ENCODE measurements around the gene PAQR5. TPM values are rescaled to one million over a fixed set of nuclear protein-coding genes. Genes with fewer than 3 reads are reported as not detected.

PAQR5 gene
- polyA plus RNA-seq, 1 experiment: 2.8 TPM

- no peak for TF ChIP-seq CTCF (IDR thresholded peaks at IDR 0.05; ENCODE audit: insufficient read depth, low read depth, low read length)
- peak; percentile 78 for DNase-seq (ENCODE audit: low read depth)
- CTCF ChIA-PET: interaction anchor here (0.6 to 2.5 kb wide), 4 partner anchors 19 to 49 kb away, joined by 3 to 8 read pairs (median 4); no protein-coding TSS in a partner anchor
- Histone ChIP-seq H3K36me3 (ENCODE audit: control insufficient read depth, insufficient read depth, low read length) (no peaks in the 10 kb centered on the region; the same call in none of the 2 replicates), H3K27me3 (ENCODE audit: control insufficient read depth, insufficient read depth, low read length) (no peaks in the 10 kb centered on the region), H3K4me3 (ENCODE audit: low read depth, low read length) (peak within 1 kb of the TSS; percentile 72)
- POLR2A ChIA-PET: interaction anchor here (0.8 to 1.4 kb wide), 3 partner anchors 10 to 39 kb away, joined by 3 to 13 read pairs (median 6); partner anchors contain the start of gene RPLP1
Measured at GRCh38 chr15:69413822-69414700, 115.3 kb downstream of the PAQR5 start, which contains the start of gene KIF23. TSS of gene KIF23 (plus strand) at chr15:69414349. CDS start at chr15:69414466, 117 bp downstream.

DNA sequence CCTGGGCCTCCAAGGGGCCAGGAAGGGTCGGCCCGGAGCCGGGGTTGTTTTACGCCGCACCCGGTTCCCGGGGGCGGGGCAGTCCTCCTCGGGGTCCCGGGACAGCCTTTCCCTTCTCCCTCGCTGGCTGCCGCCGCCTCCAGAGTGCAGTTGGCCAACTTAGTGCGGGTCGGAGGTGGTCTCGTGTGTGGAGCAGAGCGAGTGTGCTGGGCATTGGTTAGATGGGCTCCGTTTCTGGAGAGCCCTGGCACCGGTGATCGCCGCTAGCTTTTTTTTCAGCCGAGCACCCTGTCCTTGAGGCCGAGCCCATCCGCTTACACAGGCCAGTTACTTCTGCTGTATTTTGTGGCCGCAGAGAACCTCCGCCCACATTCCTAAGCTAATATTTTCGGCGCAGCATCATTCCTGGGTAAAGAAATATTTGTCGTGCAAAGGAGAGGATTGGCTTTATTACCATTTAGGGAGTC, 116.0 kb downstream of the PAQR5 start:
- peak overlapping the region; percentile 72 for H3K4me3 ChIP-seq (ENCODE audit: low read depth, low read length)
- DNase-seq (ENCODE audit: low read depth): peak; percentile 71
- no peaks in the 10 kb centered on the region for H3K27me3 ChIP-seq (ENCODE audit: control insufficient read depth, insufficient read depth, low read length)
- no peak for TF ChIP-seq CTCF (IDR thresholded peaks at IDR 0.05; ENCODE audit: insufficient read depth, low read depth, low read length)
- ChIA-PET POLR2A (interaction anchor here (0.6 to 1.4 kb wide), 5 partner anchors 11 to 48 kb away, joined by 3 to 13 read pairs (median 6); partner anchors contain the start of gene RPLP1), CTCF (interaction anchor here (0.6 to 1.3 kb wide), 3 partner anchors 20 to 54 kb away, joined by 4 to 5 read pairs (median 5); no protein-coding TSS in a partner anchor)
- H3K36me3 ChIP-seq (ENCODE audit: control insufficient read depth, insufficient read depth, low read length): no peaks in the 10 kb centered on the region

GRCh38 chr15:69415381-69415780, 116.7 kb downstream of the PAQR5 start:
- no peaks in the 10 kb centered on the region for H3K27me3 ChIP-seq (ENCODE audit: control insufficient read depth, insufficient read depth, low read length)
- ChIA-PET POLR2A (interaction anchor here (0.6 to 1.4 kb wide), 3 partner anchors 25 to 48 kb away, joined by 3 to 13 read pairs (median 6); partner anchors contain the start of gene RPLP1), CTCF (interaction anchor here (0.6 to 1.0 kb wide), 3 partner anchors 47 to 179 kb away, joined by 3 to 5 read pairs (median 4); no protein-coding TSS in a partner anchor)
- TF ChIP-seq CTCF (IDR thresholded peaks at IDR 0.05; ENCODE audit: insufficient read depth, low read depth, low read length): no peak
- no peak for DNase-seq (ENCODE audit: low read depth)
- H3K36me3 ChIP-seq (ENCODE audit: control insufficient read depth, insufficient read depth, low read length): no peaks in the 10 kb centered on the region
- peak overlapping the region; percentile 72 for H3K4me3 ChIP-seq (ENCODE audit: low read depth, low read length)

- CTCF ChIA-PET: interaction anchor here (1.4 to 3.0 kb wide), 3 partner anchors 23 to 45 kb away, joined by 4 to 11 read pairs (median 8); partner anchors contain the start of gene RPLP1
- Histone ChIP-seq H3K27me3 (ENCODE audit: control insufficient read depth, insufficient read depth, low read length) (no peaks in the 10 kb centered on the region), H3K4me3 (ENCODE audit: low read depth, low read length) (no peak overlapping the region), H3K36me3 (ENCODE audit: control insufficient read depth, insufficient read depth, low read length) (no peaks in the 10 kb centered on the region)
- peak; percentile 49 for DNase-seq (ENCODE audit: low read depth)
- POLR2A ChIA-PET: no interaction called here
- TF ChIP-seq CTCF (IDR thresholded peaks at IDR 0.05; ENCODE audit: insufficient read depth, low read depth, low read length): no peak
Measured at GRCh38 chr15:69417581-69417980, 118.9 kb downstream of the PAQR5 start.

DNA sequence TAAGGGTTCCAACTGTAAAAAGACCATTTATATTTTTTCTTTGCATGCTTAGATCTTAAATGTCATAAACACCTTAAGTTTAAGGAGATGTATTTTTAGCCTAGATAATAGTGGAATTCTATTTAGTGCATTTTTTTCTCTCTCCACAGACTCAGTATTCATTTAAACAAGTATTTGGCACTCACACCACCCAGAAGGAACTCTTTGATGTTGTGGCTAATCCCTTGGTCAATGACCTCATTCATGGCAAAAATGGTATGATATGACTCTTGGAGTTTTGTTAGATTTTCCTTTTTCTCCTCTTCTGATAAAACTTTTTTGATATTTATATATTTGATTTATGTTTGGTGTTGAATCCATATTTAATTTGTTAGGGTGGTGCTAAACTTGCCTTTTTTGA, 122.8 kb downstream of the PAQR5 start:
- Histone ChIP-seq H3K36me3 (ENCODE audit: control insufficient read depth, insufficient read depth, low read length) (no peaks in the 10 kb centered on the region), H3K4me3 (ENCODE audit: low read depth, low read length) (no peak overlapping the region), H3K27me3 (ENCODE audit: control insufficient read depth, insufficient read depth, low read length) (no peaks in the 10 kb centered on the region)
- no peak for DNase-seq (ENCODE audit: low read depth)
- no peak for TF ChIP-seq CTCF (IDR thresholded peaks at IDR 0.05; ENCODE audit: insufficient read depth, low read depth, low read length)
- ChIA-PET CTCF (no interaction called here), POLR2A (no interaction called here)

Measured in BJ (cell line).